BE2C (cell line): ENCODE data around the gene GAB3.
"Not testable (repeated sequence)": the region's sequence is repeated elsewhere in the genome, so short reads cannot be mapped to it uniquely, and the experiment has no call there.

Source experiments
- DNase-seq: peaks from one replicate; pipeline ENCODE4 v3.0.0-alpha.2; 2020
- H3K27me3 ChIP-seq: fragments of 250-450 bp; sonication (Bioruptor Pico); 2 replicates; pipeline ENCODE4 v1.5.1; 2020; ENCODE audit warnings: mild to moderate bottlenecking
- H3K36me3 ChIP-seq: fragments of 250-450 bp; sonication (Bioruptor Pico); 2 replicates; pipeline ENCODE4 v1.5.1; 2020; ENCODE audit warnings: mild to moderate bottlenecking
- H3K4me1 ChIP-seq: fragments of 250-450 bp; sonication (Bioruptor Pico); 2 replicates; pipeline ENCODE4 v1.5.1; 2020
- H3K4me3 ChIP-seq: 2 replicates; pipeline ENCODE4 v1.5.1; 2011; ENCODE audit warnings: low read depth, low read length
- H3K9me3 ChIP-seq: fragments of 250-450 bp; sonication (Bioruptor Pico); 2 replicates; pipeline ENCODE4 v1.5.1; 2020
- CTCF ChIP-seq: IDR thresholded peaks from 2 replicates; pipeline ENCODE4 v1.5.1; 2012; ENCODE audit warnings: mild to moderate bottlenecking, low read depth, low read length

GAB3 gene

GRCh38 chrX:154711264-154711663, 39.6 kb downstream of the GAB3 start:
- DNase-seq = no peak
- Histone ChIP-seq H3K9me3 (no peaks in the 10 kb centered on the region), H3K36me3 (no peaks in the 10 kb centered on the region), H3K27me3 (no peaks in the 10 kb centered on the region), H3K4me1 (no peaks in the 10 kb centered on the region), H3K4me3 (no peak overlapping the region)
- TF ChIP-seq CTCF = no peak

- no peak for DNase-seq
- no peak overlapping the region for H3K4me3 ChIP-seq
- no peaks in the 10 kb centered on the region for H3K27me3 ChIP-seq
- no peaks in the 10 kb centered on the region for H3K36me3 ChIP-seq
- 0 out of 2 replicates have a peak, but pooled peaks have one; percentile 16 for TF ChIP-seq CTCF
- H3K4me1 ChIP-seq = no peaks in the 10 kb centered on the region
- H3K9me3 ChIP-seq = no peaks in the 10 kb centered on the region
Measured at GRCh38 chrX:154710309-154710708, 40.6 kb downstream of the GAB3 start.

GRCh38 chrX:154698630-154699248, 52.1 kb downstream of the GAB3 start:
- no peak for DNase-seq
- no peaks in the 10 kb centered on the region for H3K9me3 ChIP-seq
- H3K4me1 ChIP-seq = no peaks in the 10 kb centered on the region
- H3K36me3 ChIP-seq = no peaks in the 10 kb centered on the region
- TF ChIP-seq CTCF = no peak
- H3K4me3 ChIP-seq = no peak overlapping the region
- no peaks in the 10 kb centered on the region for H3K27me3 ChIP-seq

- no peak for DNase-seq
- no peak for TF ChIP-seq CTCF
- no peaks in the 10 kb centered on the region for H3K36me3 ChIP-seq
- no peaks in the 10 kb centered on the region for H3K4me1 ChIP-seq
- H3K27me3 ChIP-seq = no peaks in the 10 kb centered on the region
- no peak overlapping the region for H3K4me3 ChIP-seq
- H3K9me3 ChIP-seq = no peaks in the 10 kb centered on the region
Measured at GRCh38 chrX:154696676-154697045, 54.2 kb downstream of the GAB3 start.

- Histone ChIP-seq H3K9me3 (no peaks in the 10 kb centered on the region), H3K4me3 (no peak overlapping the region), H3K27me3 (no peaks in the 10 kb centered on the region), H3K4me1 (no peaks in the 10 kb centered on the region), H3K36me3 (no peaks in the 10 kb centered on the region)
- DNase-seq = no peak
- TF ChIP-seq CTCF = no peak
Measured at GRCh38 chrX:154695911-154696675, 54.8 kb downstream of the GAB3 start.

- no peaks in the 10 kb centered on the region for H3K27me3 ChIP-seq
- no peaks in the 10 kb centered on the region for H3K4me1 ChIP-seq
- DNase-seq = no peak
- H3K36me3 ChIP-seq = no peaks in the 10 kb centered on the region
- no peak for TF ChIP-seq CTCF
- no peaks in the 10 kb centered on the region for H3K9me3 ChIP-seq
- H3K4me3 ChIP-seq = no peak overlapping the region
Measured at GRCh38 chrX:154693394-154693793, 57.5 kb downstream of the GAB3 start.

- not testable (repeated sequence) for H3K4me3 ChIP-seq, H3K36me3 ChIP-seq, DNase-seq, H3K27me3 ChIP-seq, H3K4me1 ChIP-seq, H3K9me3 ChIP-seq
Measured at GRCh38 chrX:154690438-154690837, 60.4 kb downstream of the GAB3 start.

GRCh38 chrX:154672084-154672483, 78.8 kb downstream of the GAB3 start:
- not testable (repeated sequence) for DNase-seq, H3K4me1 ChIP-seq, H3K36me3 ChIP-seq, H3K4me3 ChIP-seq, H3K9me3 ChIP-seq, H3K27me3 ChIP-seq

- H3K4me3 ChIP-seq, H3K36me3 ChIP-seq, H3K27me3 ChIP-seq, H3K9me3 ChIP-seq, DNase-seq, H3K4me1 ChIP-seq: not testable (repeated sequence)
Measured at GRCh38 chrX:154670848-154671247, 80.0 kb downstream of the GAB3 start.
